Stimulated activated CD8-positive, alpha-beta memory T cell treated with anti-CD3 and anti-CD28 coated beads, Interleukin-12 subunit alpha, Interleukin-12 subunit beta, amount 100 ng/mL, for 24 hours (primary cell): ENCODE results near the gene BASP1.

ENCODE experiments used
- DNase-seq: peaks from one replicate; pipeline ENCODE4 v3.0.0-alpha.2; 2020; ENCODE audit errors: extremely low read depth

Gene BASP1, protein sequence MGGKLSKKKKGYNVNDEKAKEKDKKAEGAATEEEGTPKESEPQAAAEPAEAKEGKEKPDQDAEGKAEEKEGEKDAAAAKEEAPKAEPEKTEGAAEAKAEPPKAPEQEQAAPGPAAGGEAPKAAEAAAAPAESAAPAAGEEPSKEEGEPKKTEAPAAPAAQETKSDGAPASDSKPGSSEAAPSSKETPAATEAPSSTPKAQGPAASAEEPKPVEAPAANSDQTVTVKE

DNA sequence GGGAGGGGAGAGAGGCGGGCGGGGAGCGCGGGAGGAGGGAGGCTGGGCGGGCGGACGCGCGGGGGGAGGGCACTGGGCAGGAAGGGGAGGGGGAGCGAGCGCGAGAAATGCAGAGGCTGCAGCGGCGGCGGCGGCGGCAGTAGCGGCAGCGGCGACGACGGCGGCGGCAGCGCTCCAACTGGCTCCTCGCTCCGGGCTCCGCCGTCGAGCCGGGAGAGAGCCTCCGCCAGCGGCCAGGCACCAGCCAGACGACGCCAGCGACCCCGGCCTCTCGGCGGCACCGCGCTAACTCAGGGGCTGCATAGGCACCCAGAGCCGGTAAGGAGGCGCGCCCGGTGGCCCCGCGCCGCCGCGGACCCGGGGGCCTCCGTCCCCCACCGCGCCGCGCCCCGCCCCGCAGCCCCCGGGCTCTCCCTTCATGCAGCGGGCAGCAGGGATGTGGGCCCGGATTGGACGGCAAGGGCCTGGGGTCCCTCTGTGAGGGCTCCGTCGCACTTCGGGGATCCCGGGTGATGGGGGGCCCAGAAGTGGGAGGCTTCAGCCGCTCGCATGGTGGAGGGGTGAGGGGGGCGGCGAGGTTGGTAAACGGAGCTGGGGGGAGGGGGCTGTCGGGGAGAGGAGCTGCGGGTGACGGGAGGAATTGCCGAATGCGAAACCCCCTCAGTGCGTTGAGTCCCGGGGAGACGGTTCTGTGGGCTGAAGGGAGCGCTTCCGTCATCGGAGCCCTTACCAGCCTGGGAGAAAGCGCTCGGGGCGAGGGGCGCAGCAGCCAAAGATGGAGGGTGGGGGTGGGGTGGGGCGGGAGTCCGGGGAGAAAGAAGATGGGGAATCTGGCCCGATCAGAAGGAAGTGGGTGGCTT is at the start of gene BASP1:
Gene BASP1, plus strand, starts transcription at position 139 of the 860 bp plus-strand sequence. CDS start 57,586 bp downstream, outside the sequence.
- DNase-seq: no peak

DNA sequence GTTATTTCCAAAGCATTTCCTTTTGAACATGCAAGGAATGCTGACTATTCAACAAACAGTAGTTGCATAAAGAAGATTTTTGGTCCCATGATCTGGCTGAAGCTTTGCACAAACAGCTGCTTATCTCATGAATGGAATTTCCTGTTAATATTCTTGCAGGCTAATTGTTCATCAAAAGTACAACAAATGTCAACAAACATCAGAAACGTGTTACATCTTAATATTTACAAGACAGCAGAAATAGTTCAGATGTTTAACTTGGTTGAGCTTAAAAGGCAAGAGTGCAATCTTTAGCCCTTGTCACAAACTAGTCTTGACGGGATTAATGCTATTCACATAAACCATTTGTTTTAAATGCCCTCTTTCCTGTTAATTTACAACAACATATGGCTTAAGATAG is 47.9 kb upstream of the BASP1 start:
- DNase-seq: no peak

DNA sequence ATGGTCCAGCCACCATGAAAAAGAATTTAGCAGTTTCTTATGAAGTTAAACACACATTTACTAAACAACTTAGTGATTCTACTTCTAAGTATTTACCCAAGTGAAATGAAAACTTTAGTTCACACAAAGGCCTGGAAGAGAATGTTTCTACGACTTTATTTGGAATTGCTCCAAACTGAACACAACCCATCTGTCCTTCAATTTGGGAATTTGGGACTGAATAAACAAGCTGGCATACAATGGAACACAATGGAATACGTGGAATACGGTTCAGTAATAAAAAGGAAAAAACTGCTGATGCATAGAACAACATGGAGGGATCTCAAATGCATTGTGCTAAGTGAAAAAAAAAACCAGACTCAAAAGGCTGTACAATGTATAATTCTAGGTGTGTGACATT is 44.6 kb upstream of the BASP1 start:
- DNase-seq: no peak

- no peak for DNase-seq
Observed at GRCh38 chr5:17174965-17175364, 42.5 kb upstream of the BASP1 start.

GRCh38 chr5:17177501-17178372 is 39.7 kb upstream of the BASP1 start:
- no peak for DNase-seq

- no peak for DNase-seq
Observed at GRCh38 chr5:17178373-17178675, 39.1 kb upstream of the BASP1 start.

- DNase-seq: no peak
Observed at GRCh38 chr5:17180330-17180843, 37.0 kb upstream of the BASP1 start.

DNA sequence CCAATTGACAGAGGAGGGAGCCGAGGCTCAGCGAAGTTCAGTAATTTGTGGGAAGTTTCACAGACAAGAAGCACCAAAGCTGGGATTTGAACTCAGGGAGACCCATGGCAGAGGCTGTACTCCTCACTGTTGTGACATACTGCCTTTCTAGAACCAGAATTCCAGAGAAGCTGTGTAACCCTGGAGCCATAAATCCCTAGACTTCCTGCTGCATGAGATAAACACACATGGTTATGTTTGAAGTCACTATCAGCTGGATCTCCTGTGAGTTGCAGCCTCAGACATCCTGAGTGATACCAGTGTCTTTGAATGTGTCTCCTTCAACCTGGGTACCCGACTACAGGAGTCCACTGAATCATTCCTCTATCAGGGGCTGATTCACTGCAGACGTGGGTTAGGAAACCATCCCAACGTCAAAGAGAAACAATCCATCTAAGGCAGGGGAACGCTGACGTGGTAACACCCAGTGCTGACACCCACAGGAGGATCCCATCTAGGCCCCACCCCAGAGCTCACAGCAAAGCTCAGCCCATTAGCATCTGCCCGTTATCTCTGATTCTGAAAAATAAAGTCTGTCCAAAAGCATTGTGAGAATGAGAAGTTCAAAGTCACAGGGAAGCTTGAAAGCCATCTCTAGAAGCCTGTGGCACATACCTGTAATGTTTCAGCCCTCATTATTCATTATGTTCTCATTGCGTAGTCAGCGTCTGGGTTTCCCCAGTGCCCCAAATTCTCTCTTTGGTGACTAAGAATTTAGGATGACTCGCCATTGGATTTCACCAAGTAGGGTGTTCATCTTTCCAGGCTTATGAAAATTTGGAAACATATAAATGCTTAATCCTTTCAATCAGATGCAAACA is 36.3 kb upstream of the BASP1 start:
- DNase-seq: no peak

GRCh38 chr5:17182494-17182893 is 34.9 kb upstream of the BASP1 start:
- no peak for DNase-seq

DNA sequence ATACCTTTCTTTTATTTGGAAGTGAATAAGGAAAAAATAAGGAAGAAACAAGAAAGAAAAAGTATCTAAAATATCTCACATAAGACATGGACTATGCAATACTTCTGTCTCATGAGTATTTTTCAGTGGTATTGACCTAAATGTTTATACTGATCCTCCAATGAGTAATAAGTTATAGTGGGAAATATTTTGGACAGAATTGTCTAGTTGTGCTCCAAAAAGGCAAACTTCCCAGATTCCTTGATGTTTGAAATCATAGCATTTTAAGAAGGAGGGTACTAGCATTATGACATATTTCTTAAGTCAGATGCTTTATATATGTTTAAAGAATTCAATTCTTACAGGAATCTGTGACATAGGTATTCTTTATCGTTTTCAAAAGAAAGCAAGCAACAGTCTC is 34.5 kb upstream of the BASP1 start:
- no peak for DNase-seq

DNA sequence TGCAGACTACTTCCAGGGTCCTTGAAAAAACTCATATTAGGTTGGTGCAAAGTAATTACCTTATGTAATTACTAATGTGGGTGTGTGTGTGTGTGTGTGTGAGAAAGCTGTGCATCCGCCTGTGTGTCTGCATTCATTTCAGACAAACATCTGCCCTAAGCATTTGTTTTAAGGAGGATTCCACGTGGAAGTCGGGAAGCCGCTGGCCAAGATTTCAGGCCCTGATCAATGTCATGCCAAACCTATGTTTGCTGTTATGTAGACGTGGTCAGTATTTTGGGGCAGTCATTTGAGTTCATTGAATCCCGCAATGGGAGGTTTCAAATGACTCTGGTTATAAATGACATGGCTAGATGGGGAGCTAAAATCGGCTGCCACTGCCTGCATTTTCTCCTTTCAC is 33.6 kb upstream of the BASP1 start:
- no peak for DNase-seq

DNA sequence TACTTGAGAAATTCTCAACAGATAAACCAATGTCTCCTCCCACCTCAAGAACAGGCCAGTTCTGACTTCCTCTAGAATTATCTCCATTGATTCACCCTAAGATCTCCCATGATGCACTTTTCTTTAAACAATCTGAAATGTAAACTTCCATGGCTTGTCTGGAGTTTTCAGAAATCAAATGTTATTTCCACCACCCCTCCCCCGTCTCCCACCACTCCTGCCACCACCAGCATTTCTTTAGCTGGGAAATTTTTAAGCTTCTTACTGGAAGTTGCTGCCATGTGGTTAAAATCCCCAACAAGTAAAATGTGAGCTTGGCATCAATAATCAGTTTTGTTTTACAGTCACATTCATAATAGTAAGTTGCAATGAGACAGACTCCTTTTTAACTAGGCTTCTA is 32.8 kb upstream of the BASP1 start:
- DNase-seq: no peak

GRCh38 chr5:17185349-17185748 is 32.1 kb upstream of the BASP1 start:
- no peak for DNase-seq

- no peak for DNase-seq
Observed at GRCh38 chr5:17185773-17186172, 31.7 kb upstream of the BASP1 start.

GRCh38 chr5:17186256-17186655 is 31.2 kb upstream of the BASP1 start:
- DNase-seq: no peak

- no peak for DNase-seq
Observed at GRCh38 chr5:17187011-17187785, 30.2 kb upstream of the BASP1 start.

DNA sequence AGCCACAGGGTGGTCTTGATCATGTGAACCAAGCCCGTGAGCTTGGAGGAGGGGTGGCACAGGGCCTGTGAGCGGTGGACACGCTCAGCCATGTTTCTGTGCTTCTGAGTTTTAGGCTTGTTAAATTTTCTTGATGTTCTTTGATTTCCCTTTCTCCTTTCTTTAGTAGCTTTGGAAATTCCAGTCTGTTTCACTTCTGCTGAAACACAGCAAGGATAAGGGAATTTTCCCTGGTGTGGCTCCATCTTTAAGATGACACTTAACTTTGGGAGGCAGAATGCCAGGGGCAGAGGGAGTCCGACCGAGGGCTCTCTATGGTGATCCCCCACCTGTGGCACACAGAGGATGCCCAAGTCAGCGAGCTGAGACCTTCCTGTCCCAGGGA is 29.7 kb upstream of the BASP1 start:
- DNase-seq: no peak

GRCh38 chr5:17189381-17190036 is 27.9 kb upstream of the BASP1 start:
- DNase-seq: peak; percentile 25

- no peak for DNase-seq
Observed at GRCh38 chr5:17190242-17190778, 27.1 kb upstream of the BASP1 start.
